CD4-positive, alpha-beta memory T cell (primary cell): ENCODE results near the gene PGBD5. TPM values are rescaled to one million over a fixed set of nuclear protein-coding genes. Genes with fewer than 3 reads are reported as not detected.

Experiments used
- CTCF ChIA-PET: fragments of 350-600 bp; sonication (Branson Sonifier 250); formaldehyde crosslinking; loops from one replicate; lab custom pipeline; 2021; ENCODE audit warnings: inconsistent platforms; ENCODE audit not compliant: partially characterized antibody; lab: Charles Lee
- POLR2A ChIA-PET: fragments of 350-600 bp; sonication (Branson Sonifier 250); formaldehyde crosslinking; loops from one replicate; lab custom pipeline; 2021; ENCODE audit not compliant: partially characterized antibody; lab: Charles Lee
- DNase-seq, 5 donors: peaks; one replicate each; pipeline versions ENCODE4 v3.0.0 to v3.0.0-alpha.2; 2020 to 2022; ENCODE audit warnings: mixed read lengths in 1 of 5
- H3K27ac ChIP-seq: one replicate; pipeline ENCODE4 v1.7.0; 2013; ENCODE audit warnings: low read depth, low read length
- H3K27me3 ChIP-seq: 2 replicates; pipeline ENCODE4 v1.7.0; 2013; ENCODE audit warnings: mild to moderate bottlenecking, low read length, moderate library complexity; ENCODE audit not compliant: insufficient read depth
- H3K36me3 ChIP-seq: 2 replicates; pipeline ENCODE4 v1.7.0; 2013; ENCODE audit warnings: mild to moderate bottlenecking, low read length, moderate library complexity; ENCODE audit not compliant: insufficient read depth
- H3K4me1 ChIP-seq: 2 replicates; pipeline ENCODE4 v1.7.0; 2013; ENCODE audit warnings: mild to moderate bottlenecking, low read length, moderate library complexity; ENCODE audit not compliant: insufficient read depth
- H3K4me3 ChIP-seq, 2 donors: one replicate each; pipeline ENCODE4 v1.7.0; 2013; ENCODE audit warnings: low read length in 2 of 2, mild to moderate bottlenecking in 1 of 2
- H3K9me3 ChIP-seq, 2 donors: one replicate each; pipeline ENCODE4 v1.7.0; 2013; ENCODE audit warnings: low read length in 2 of 2, control low read depth in 1 of 2; ENCODE audit not compliant: control insufficient read depth in 1 of 2
- H3K27ac Mint-ChIP-seq, 7 donors: one replicate each; pipeline ENCODE4 v1.8.0; 2020 to 2021; ENCODE audit warnings: mixed read lengths in 7 of 7, mild to moderate bottlenecking in 6 of 7, inconsistent platforms in 3 of 7, moderate library complexity in 3 of 7
- H3K27me3 Mint-ChIP-seq, 2 donors: one replicate each; pipeline ENCODE4 v1.8.0; 2020 to 2021; ENCODE audit warnings: mixed read lengths in 2 of 2
- H3K36me3 Mint-ChIP-seq, 2 donors: one replicate each; pipeline ENCODE4 v1.8.0; 2020 to 2021; ENCODE audit warnings: mixed read lengths in 2 of 2, inconsistent platforms in 1 of 2, mild to moderate bottlenecking in 1 of 2
- H3K4me1 Mint-ChIP-seq, 4 donors: one replicate each; pipeline ENCODE4 v1.8.0; 2020 to 2021; ENCODE audit warnings: mixed read lengths in 4 of 4, mild to moderate bottlenecking in 1 of 4
- H3K4me3 Mint-ChIP-seq, 8 donors: one replicate each; pipeline ENCODE4 v1.8.0; 2020 to 2021; ENCODE audit warnings: mixed read lengths in 8 of 8, mild to moderate bottlenecking in 7 of 8, moderate library complexity in 6 of 8, inconsistent platforms in 3 of 8
- H3K9me3 Mint-ChIP-seq, 8 donors: one replicate each; pipeline ENCODE4 v1.8.0; 2020 to 2021; ENCODE audit warnings: mixed read lengths in 8 of 8, mild to moderate bottlenecking in 5 of 8, inconsistent platforms in 3 of 8, moderate library complexity in 1 of 8
- intact Hi-C: fragments of 100-400 bp; cut with micrococcal nuclease; formaldehyde crosslinking; loops from one replicate; pipeline ENCODE4 v1.15.1; 2023
- polyA plus RNA-seq, 2 donors: library from polyadenylated mRNA; unstranded; fragments of 300-500 nt; fragmentation: Illumina TruSeq; gene quantifications; one replicate each; pipeline ENCODE4 v1.2.3, GENCODE V29; 2021
- total RNA-seq, 2 experiments: library from RNA; stranded (reverse); gene quantifications; one replicate each; pipeline ENCODE4 v1.2.3, GENCODE V29; 2021

Gene PGBD5
- total and polyA plus RNA-seq, 4 experiments from 2014 or later: not detected

DNA sequence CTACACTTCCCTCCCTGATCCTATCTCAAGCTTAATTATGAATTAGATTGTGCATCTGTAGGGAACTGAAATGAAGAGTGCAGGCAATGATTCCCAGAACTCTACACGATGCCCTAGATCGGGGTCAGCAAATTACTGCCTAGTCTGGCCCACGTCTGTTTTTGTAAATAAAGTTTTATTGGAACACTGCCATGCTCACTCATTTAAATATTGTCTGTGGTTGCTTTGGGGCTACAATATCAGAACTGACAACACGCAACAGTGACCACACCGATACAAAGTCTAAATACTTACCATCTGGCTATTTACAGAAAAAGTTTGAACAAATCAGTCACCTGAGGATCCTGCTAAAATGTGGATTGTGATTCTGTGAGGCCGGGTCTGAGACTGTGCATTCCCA, 74.1 kb downstream of the PGBD5 start:
- Mint-ChIP-seq H3K4me3 (no peak overlapping the region), H3K9me3 (no peaks in the 10 kb centered on the region), H3K27me3 (peaks cover 4 to 6% of the 10 kb centered on the region in 2 donors), H3K36me3 (no peaks in the 10 kb centered on the region), H3K4me1 (no peaks in the 10 kb centered on the region), H3K27ac (no peak overlapping the region)
- intact Hi-C loops: no loop called here
- ChIA-PET POLR2A (no interaction called here), CTCF (interaction anchor here (1.2 kb wide), 1 partner anchor 10 kb away, joined by 3 read pairs; no protein-coding TSS in a partner anchor)
- Histone ChIP-seq H3K9me3 (no peaks in the 10 kb centered on the region), H3K4me3 (no peak overlapping the region), H3K27ac (no peak overlapping the region), H3K27me3 (no peaks in the 10 kb centered on the region), H3K36me3 (no peaks in the 10 kb centered on the region), H3K4me1 (no peaks in the 10 kb centered on the region)
- no peak for DNase-seq

DNA sequence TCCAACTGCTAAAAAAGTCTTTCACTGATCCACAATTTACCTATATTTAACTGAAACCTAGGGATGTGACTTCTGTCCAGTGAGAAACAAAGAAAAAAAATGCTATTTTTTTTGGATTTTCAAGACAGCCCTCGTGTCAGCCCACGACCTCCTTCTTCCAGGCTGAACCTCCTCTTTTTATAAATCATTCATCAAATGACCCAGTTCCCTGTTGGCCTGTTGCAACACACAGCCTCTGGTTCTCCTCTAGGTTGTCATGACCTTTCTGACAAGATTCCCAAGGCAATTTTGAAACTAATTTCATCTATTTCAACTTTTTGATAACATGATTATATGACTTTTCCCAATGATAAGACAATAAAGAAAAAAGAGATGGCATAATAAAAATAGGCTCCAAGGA, 74.6 kb downstream of the PGBD5 start:
- Histone ChIP-seq H3K27ac (no peak overlapping the region), H3K4me1 (no peaks in the 10 kb centered on the region), H3K36me3 (no peaks in the 10 kb centered on the region), H3K9me3 (no peaks in the 10 kb centered on the region), H3K4me3 (no peak overlapping the region), H3K27me3 (no peaks in the 10 kb centered on the region)
- no peaks in the 10 kb centered on the region for H3K9me3 Mint-ChIP-seq
- H3K27me3 Mint-ChIP-seq: peaks cover 4 to 8% of the 10 kb centered on the region in 2 donors
- H3K4me3 Mint-ChIP-seq: no peak overlapping the region
- H3K36me3 Mint-ChIP-seq: no peaks in the 10 kb centered on the region
- DNase-seq: no peak
- H3K27ac Mint-ChIP-seq: no peak overlapping the region
- no peaks in the 10 kb centered on the region for H3K4me1 Mint-ChIP-seq
- ChIA-PET CTCF (interaction anchor here (1.2 kb wide), 1 partner anchor 10 kb away, joined by 3 read pairs; no protein-coding TSS in a partner anchor), POLR2A (no interaction called here)
- intact Hi-C loops: no loop called here

- ChIA-PET CTCF (interaction anchor here (1.2 kb wide), 1 partner anchor 9 kb away, joined by 3 read pairs; no protein-coding TSS in a partner anchor), POLR2A (no interaction called here)
- peaks cover 4 to 9% of the 10 kb centered on the region in 2 donors for H3K27me3 Mint-ChIP-seq
- no peaks in the 10 kb centered on the region for H3K9me3 Mint-ChIP-seq
- no peak overlapping the region for H3K4me3 ChIP-seq
- DNase-seq: no peak
- no peaks in the 10 kb centered on the region for H3K36me3 Mint-ChIP-seq
- no peaks in the 10 kb centered on the region for H3K27me3 ChIP-seq
- H3K27ac ChIP-seq: no peak overlapping the region
- no peaks in the 10 kb centered on the region for H3K4me1 ChIP-seq
- no peaks in the 10 kb centered on the region for H3K36me3 ChIP-seq
- H3K9me3 ChIP-seq: no peaks in the 10 kb centered on the region
- no peaks in the 10 kb centered on the region for H3K4me1 Mint-ChIP-seq
- no peak overlapping the region for H3K4me3 Mint-ChIP-seq
- intact Hi-C loops: no loop called here
- H3K27ac Mint-ChIP-seq: no peak overlapping the region
Measured at GRCh38 chr1:230350208-230350921, 75.8 kb downstream of the PGBD5 start.

- intact Hi-C loops: no loop called here
- no peaks in the 10 kb centered on the region for H3K9me3 ChIP-seq
- no peak overlapping the region for H3K27ac Mint-ChIP-seq
- no peak overlapping the region for H3K27ac ChIP-seq
- no peaks in the 10 kb centered on the region for H3K36me3 ChIP-seq
- H3K27me3 ChIP-seq: no peaks in the 10 kb centered on the region
- H3K27me3 Mint-ChIP-seq: peaks cover 4 to 13% of the 10 kb centered on the region in 2 donors
- DNase-seq: no peak
- no peak overlapping the region for H3K4me3 ChIP-seq
- H3K4me1 Mint-ChIP-seq: no peaks in the 10 kb centered on the region
- no peak overlapping the region for H3K4me3 Mint-ChIP-seq
- ChIA-PET CTCF (no interaction called here), POLR2A (no interaction called here)
- no peaks in the 10 kb centered on the region for H3K4me1 ChIP-seq
- no peaks in the 10 kb centered on the region for H3K36me3 Mint-ChIP-seq
- H3K9me3 Mint-ChIP-seq: no peaks in the 10 kb centered on the region
Measured at GRCh38 chr1:230349020-230349393, 77.1 kb downstream of the PGBD5 start.

- H3K4me3 ChIP-seq: no peak overlapping the region
- DNase-seq: no peak
- no peak overlapping the region for H3K27ac Mint-ChIP-seq
- H3K4me1 ChIP-seq: no peaks in the 10 kb centered on the region
- H3K4me1 Mint-ChIP-seq: no peaks in the 10 kb centered on the region
- H3K9me3 Mint-ChIP-seq: no peaks in the 10 kb centered on the region
- no peaks in the 10 kb centered on the region for H3K36me3 ChIP-seq
- ChIA-PET CTCF (no interaction called here), POLR2A (no interaction called here)
- intact Hi-C loops: no loop called here
- no peaks in the 10 kb centered on the region for H3K27me3 ChIP-seq
- H3K36me3 Mint-ChIP-seq: no peaks in the 10 kb centered on the region
- no peaks in the 10 kb centered on the region for H3K9me3 ChIP-seq
- H3K27ac ChIP-seq: no peak overlapping the region
- peaks cover 5 to 13% of the 10 kb centered on the region in 2 donors for H3K27me3 Mint-ChIP-seq
- no peak overlapping the region for H3K4me3 Mint-ChIP-seq
Measured at GRCh38 chr1:230348386-230349019, 77.6 kb downstream of the PGBD5 start.

DNA sequence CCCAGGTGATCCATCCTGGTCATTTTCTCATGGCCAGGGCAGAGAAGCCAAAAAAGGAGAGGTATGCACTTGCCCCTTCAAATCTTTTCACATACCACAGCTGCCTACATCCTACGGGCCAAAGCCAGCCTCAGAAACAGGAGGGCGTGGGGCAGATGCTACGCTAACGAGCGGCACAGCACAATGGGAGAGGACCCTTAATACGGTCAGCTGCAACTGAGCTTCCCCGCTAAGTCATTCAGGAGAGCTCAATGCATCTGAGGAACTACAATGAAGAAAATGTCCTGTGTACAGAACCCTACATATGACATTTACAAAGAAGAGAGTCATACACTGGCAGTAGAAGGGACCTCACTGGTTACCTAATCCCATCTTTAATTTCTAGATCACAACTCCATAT, 78.2 kb downstream of the PGBD5 start:
- intact Hi-C loops: no loop called here
- ChIA-PET CTCF (no interaction called here), POLR2A (no interaction called here)
- Mint-ChIP-seq H3K4me1 (no peaks in the 10 kb centered on the region), H3K27me3 (peaks cover 6 to 13% of the 10 kb centered on the region in 2 donors), H3K27ac (no peak overlapping the region), H3K36me3 (no peaks in the 10 kb centered on the region), H3K4me3 (no peak overlapping the region), H3K9me3 (no peaks in the 10 kb centered on the region)
- no peaks in the 10 kb centered on the region for H3K9me3 ChIP-seq
- H3K27me3 ChIP-seq: no peaks in the 10 kb centered on the region
- no peaks in the 10 kb centered on the region for H3K4me1 ChIP-seq
- H3K36me3 ChIP-seq: no peaks in the 10 kb centered on the region
- no peak overlapping the region for H3K27ac ChIP-seq
- H3K4me3 ChIP-seq: no peak overlapping the region
- DNase-seq: no peak

DNA sequence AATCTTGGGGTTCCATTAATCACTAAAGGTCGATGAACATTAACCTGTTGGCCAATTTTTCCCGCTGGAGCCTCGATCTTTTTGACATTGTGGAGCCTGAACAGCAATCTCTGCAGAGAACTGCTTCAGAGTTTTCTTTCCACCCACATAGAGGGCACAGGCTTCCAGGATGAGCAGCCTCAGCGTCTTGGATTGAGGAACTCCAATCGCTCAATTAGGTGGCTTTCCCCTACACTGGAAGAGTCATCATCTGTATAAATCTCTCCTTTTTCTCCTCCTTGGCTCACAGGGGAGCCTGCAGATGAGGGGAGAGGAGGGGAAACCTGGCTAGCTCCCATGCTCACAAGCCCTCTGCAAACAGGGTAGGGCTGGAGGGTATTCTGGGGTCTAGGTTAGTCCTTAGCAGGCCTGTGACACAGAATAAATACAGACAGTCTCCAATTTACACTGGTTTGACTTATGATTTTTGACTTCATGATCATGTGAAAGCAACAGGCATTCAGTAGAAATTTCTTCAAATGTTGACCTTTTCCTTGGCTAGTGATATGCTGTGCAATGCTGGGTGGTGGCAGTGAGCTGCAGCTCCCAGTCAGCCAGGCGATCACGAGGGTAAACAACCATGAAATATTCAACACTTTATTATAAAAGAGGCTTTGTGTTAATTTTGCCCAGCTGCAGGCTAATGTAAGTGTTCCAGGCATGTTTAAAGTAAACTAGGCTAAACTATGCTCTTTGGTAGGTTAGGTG, 80.8 kb downstream of the PGBD5 start:
- Mint-ChIP-seq H3K4me1 (peaks cover 0 to 2% (median 0%) of the 10 kb centered on the region in 4 donors), H3K27ac (no peak overlapping the region), H3K4me3 (no peak overlapping the region), H3K27me3 (peaks cover 4 to 12% of the 10 kb centered on the region in 2 donors), H3K36me3 (no peaks in the 10 kb centered on the region), H3K9me3 (no peaks in the 10 kb centered on the region)
- Histone ChIP-seq H3K36me3 (no peaks in the 10 kb centered on the region), H3K4me1 (no peaks in the 10 kb centered on the region), H3K27ac (no peak overlapping the region), H3K27me3 (no peaks in the 10 kb centered on the region), H3K4me3 (no peak overlapping the region), H3K9me3 (no peaks in the 10 kb centered on the region)
- intact Hi-C loops: no loop called here
- DNase-seq: no peak
- POLR2A ChIA-PET: no interaction called here
- CTCF ChIA-PET: no interaction called here
